Neural cell (in vitro differentiated cells): ENCODE data around the gene ZNF808. TPM values are rescaled to one million over a fixed set of nuclear protein-coding genes. Genes with fewer than 3 reads are reported as not detected.
"Not testable (repeated sequence)": the region's sequence is repeated elsewhere in the genome, so short reads cannot be mapped to it uniquely, and the experiment has no call there.

Experiments
- H2AFZ ChIP-seq: fragments of 200-600, 300-800 bp; sonication (generic), shearing (Covaris generic); 2 replicates; pipeline ENCODE4 v1.6.0; 2014; ENCODE audit warnings: low read depth, mild to moderate bottlenecking, antibody characterized with exemption, low read length, moderate library complexity
- H3F3A ChIP-seq: fragments of 200-600 bp; shearing (Covaris generic); 2 replicates; pipeline ENCODE4 v1.6.1; 2016; ENCODE audit warnings: mild to moderate bottlenecking, moderate library complexity, mixed read lengths, antibody characterized with exemption, low read length; ENCODE audit not compliant: insufficient read depth, poor library complexity, severe bottlenecking
- H3K27ac ChIP-seq: fragments of 200-600, 300-800 bp; sonication (generic), shearing (Covaris generic); 2 replicates; pipeline ENCODE4 v1.5.1; 2014; ENCODE audit warnings: mild to moderate bottlenecking, low read length, moderate library complexity
- H3K27me3 ChIP-seq: fragments of 300-800, 200-600 bp; sonication (generic), shearing (Covaris generic); 2 replicates; pipeline ENCODE4 v1.6.0; 2014; ENCODE audit warnings: mild to moderate bottlenecking, low read depth, low read length, moderate library complexity; ENCODE audit not compliant: insufficient read depth
- H3K36me3 ChIP-seq: fragments of 300-800, 200-600 bp; sonication (generic), shearing (Covaris generic); 2 replicates; pipeline ENCODE4 v1.5.1; 2014; ENCODE audit warnings: mild to moderate bottlenecking, antibody characterized with exemption, low read length, moderate library complexity; ENCODE audit not compliant: insufficient read depth
- H3K4me2 ChIP-seq: fragments of 300-800, 200-600 bp; sonication (generic), shearing (Covaris generic); 2 replicates; pipeline ENCODE4 v1.6.0; 2014; ENCODE audit warnings: mild to moderate bottlenecking, low read length
- H3K4me3 ChIP-seq: fragments of 300-800, 200-600 bp; sonication (generic), shearing (Covaris generic); 2 replicates; pipeline ENCODE4 v1.5.1; 2014; ENCODE audit warnings: mild to moderate bottlenecking, low read length, moderate library complexity
- H3K79me2 ChIP-seq: fragments of 200-600 bp; shearing (Covaris generic); replicated peaks from 2 replicates; pipeline ENCODE4 v1.6.0; 2014; ENCODE audit warnings: mild to moderate bottlenecking, low read length, moderate library complexity; ENCODE audit not compliant: insufficient read depth
- H3K9ac ChIP-seq: fragments of 300-800, 200-600 bp; sonication (generic), shearing (Covaris generic); 2 replicates; pipeline ENCODE4 v1.6.1; 2016; ENCODE audit warnings: mild to moderate bottlenecking, low read length, mixed read lengths
- H3K9me2 ChIP-seq: fragments of 200-600 bp; shearing (Covaris generic); 2 replicates; pipeline ENCODE4 v1.6.1; 2016; ENCODE audit warnings: mild to moderate bottlenecking, low read length, mixed read lengths; ENCODE audit not compliant: insufficient read depth
- H3K9me3 ChIP-seq: fragments of 200-600, 300-800 bp; sonication (generic), shearing (Covaris generic); 2 replicates; pipeline ENCODE4 v1.6.1; 2016; ENCODE audit warnings: mild to moderate bottlenecking, mixed run types, low read length, moderate library complexity, mixed read lengths
- H4K20me1 ChIP-seq: fragments of 200-600 bp; shearing (Covaris generic); 2 replicates; pipeline ENCODE4 v1.6.1; 2016; ENCODE audit warnings: mild to moderate bottlenecking, mixed run types; ENCODE audit not compliant: insufficient read depth
- EP300 ChIP-seq: fragments of 450-650 bp; conservative IDR thresholded peaks from 2 replicates; pipeline ENCODE4 v1.6.1; 2014; ENCODE audit warnings: antibody characterized with exemption, mild to moderate bottlenecking, moderate library complexity; ENCODE audit not compliant: poor library complexity, severe bottlenecking
- EZH2 ChIP-seq: fragments of 200-600, 300-800 bp; shearing (Covaris generic), sonication (generic); IDR thresholded peaks from 2 replicates; pipeline ENCODE4 v1.6.1; 2014; ENCODE audit warnings: antibody characterized with exemption, low read length, borderline replicate concordance, mild to moderate bottlenecking; ENCODE audit not compliant: insufficient read depth, poor library complexity, severe bottlenecking
- MXI1 ChIP-seq: fragments of 450-650 bp; conservative IDR thresholded peaks from 2 replicates; pipeline ENCODE4 v1.6.1; 2014; ENCODE audit warnings: antibody characterized with exemption, mild to moderate bottlenecking; ENCODE audit not compliant: poor library complexity, severe bottlenecking
- POLR2AphosphoS5 ChIP-seq: IDR thresholded peaks from 2 replicates; pipeline ENCODE4 v1.6.1; 2012
- RAD21 ChIP-seq: fragments of 450-650 bp; conservative IDR thresholded peaks from 2 replicates; pipeline ENCODE4 v1.6.1; 2014; ENCODE audit warnings: antibody characterized with exemption, mild to moderate bottlenecking, moderate library complexity
- SMC3 ChIP-seq: fragments of 450-650 bp; conservative IDR thresholded peaks from 2 replicates; pipeline ENCODE4 v1.6.1; 2014; ENCODE audit warnings: antibody characterized with exemption, mild to moderate bottlenecking, moderate library complexity; ENCODE audit not compliant: poor library complexity
- TAF1 ChIP-seq: IDR thresholded peaks from 2 replicates; pipeline ENCODE4 v1.6.1; 2012; ENCODE audit warnings: low read depth
- polyA plus RNA-seq: library from polyadenylated mRNA; depleted of rRNA; stranded (reverse); fragments of >200 nt; gene quantifications from 2 replicates; pipeline ENCODE4 v1.2.3, GENCODE V29; 2014
- TF ChIP-seq, protein P1 (sequence below): IDR thresholded peaks from 2 replicates; pipeline ENCODE4 v1.6.1; 2012; ENCODE audit warnings: borderline replicate concordance
- TF ChIP-seq, protein P2 (sequence below): fragments of 450-650 bp; IDR thresholded peaks from 2 replicates; pipeline ENCODE4 v1.5.1; 2014; ENCODE audit warnings: antibody characterized with exemption, mild to moderate bottlenecking, moderate library complexity; ENCODE audit not compliant: poor library complexity, severe bottlenecking

ZNF808 gene
- polyA plus RNA-seq, 1 donor from 2014 or later, result 6.5 TPM

DNA sequence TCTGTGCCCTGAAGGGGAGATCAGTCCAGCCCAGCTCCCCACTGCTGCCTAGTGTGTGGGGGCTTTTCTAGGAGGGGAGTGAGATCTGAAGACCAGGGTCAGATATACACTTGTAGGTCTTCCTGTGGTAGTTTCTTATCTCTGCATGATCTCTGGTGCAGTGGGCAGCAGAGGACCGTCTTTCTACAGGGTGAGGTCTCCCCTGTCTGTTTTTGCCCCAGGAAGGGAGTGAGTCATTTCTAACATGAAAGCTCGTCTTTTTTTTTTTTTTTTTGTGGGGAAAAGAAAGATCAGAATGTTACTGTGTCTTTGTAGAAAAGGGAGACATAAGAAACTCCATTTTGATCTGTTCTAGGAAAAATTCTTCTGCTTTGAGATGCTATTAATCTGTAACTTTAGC, 8.8 kb upstream of the ZNF808 start:
- Histone ChIP-seq H2AFZ (no peak overlapping the region), H4K20me1 (no peaks in the 10 kb centered on the region), H3K36me3 (no peaks in the 10 kb centered on the region), H3K9ac (no peak overlapping the region), H3K4me2 (no peak overlapping the region), H3K27me3 (no peaks in the 10 kb centered on the region), H3K4me3 (no peak overlapping the region), H3K27ac (no peak overlapping the region), H3K79me2 (no peaks in the 10 kb centered on the region), H3K9me3 (no peaks in the 10 kb centered on the region), H3F3A (no peaks in the 10 kb centered on the region), H3K9me2 (no peaks in the 10 kb centered on the region)
- no peak for TF ChIP-seq SMC3
- no peak for TF ChIP-seq TAF1
- no peak for TF ChIP-seq POLR2AphosphoS5
- TF ChIP-seq, protein P1, sequence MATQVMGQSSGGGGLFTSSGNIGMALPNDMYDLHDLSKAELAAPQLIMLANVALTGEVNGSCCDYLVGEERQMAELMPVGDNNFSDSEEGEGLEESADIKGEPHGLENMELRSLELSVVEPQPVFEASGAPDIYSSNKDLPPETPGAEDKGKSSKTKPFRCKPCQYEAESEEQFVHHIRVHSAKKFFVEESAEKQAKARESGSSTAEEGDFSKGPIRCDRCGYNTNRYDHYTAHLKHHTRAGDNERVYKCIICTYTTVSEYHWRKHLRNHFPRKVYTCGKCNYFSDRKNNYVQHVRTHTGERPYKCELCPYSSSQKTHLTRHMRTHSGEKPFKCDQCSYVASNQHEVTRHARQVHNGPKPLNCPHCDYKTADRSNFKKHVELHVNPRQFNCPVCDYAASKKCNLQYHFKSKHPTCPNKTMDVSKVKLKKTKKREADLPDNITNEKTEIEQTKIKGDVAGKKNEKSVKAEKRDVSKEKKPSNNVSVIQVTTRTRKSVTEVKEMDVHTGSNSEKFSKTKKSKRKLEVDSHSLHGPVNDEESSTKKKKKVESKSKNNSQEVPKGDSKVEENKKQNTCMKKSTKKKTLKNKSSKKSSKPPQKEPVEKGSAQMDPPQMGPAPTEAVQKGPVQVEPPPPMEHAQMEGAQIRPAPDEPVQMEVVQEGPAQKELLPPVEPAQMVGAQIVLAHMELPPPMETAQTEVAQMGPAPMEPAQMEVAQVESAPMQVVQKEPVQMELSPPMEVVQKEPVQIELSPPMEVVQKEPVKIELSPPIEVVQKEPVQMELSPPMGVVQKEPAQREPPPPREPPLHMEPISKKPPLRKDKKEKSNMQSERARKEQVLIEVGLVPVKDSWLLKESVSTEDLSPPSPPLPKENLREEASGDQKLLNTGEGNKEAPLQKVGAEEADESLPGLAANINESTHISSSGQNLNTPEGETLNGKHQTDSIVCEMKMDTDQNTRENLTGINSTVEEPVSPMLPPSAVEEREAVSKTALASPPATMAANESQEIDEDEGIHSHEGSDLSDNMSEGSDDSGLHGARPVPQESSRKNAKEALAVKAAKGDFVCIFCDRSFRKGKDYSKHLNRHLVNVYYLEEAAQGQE, result no peak
- TF ChIP-seq, protein P2, sequence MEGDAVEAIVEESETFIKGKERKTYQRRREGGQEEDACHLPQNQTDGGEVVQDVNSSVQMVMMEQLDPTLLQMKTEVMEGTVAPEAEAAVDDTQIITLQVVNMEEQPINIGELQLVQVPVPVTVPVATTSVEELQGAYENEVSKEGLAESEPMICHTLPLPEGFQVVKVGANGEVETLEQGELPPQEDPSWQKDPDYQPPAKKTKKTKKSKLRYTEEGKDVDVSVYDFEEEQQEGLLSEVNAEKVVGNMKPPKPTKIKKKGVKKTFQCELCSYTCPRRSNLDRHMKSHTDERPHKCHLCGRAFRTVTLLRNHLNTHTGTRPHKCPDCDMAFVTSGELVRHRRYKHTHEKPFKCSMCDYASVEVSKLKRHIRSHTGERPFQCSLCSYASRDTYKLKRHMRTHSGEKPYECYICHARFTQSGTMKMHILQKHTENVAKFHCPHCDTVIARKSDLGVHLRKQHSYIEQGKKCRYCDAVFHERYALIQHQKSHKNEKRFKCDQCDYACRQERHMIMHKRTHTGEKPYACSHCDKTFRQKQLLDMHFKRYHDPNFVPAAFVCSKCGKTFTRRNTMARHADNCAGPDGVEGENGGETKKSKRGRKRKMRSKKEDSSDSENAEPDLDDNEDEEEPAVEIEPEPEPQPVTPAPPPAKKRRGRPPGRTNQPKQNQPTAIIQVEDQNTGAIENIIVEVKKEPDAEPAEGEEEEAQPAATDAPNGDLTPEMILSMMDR, result no peak
- TF ChIP-seq RAD21, result no peak
- no peak for TF ChIP-seq EZH2
- TF ChIP-seq MXI1, result no peak
- no peak for TF ChIP-seq EP300

DNA sequence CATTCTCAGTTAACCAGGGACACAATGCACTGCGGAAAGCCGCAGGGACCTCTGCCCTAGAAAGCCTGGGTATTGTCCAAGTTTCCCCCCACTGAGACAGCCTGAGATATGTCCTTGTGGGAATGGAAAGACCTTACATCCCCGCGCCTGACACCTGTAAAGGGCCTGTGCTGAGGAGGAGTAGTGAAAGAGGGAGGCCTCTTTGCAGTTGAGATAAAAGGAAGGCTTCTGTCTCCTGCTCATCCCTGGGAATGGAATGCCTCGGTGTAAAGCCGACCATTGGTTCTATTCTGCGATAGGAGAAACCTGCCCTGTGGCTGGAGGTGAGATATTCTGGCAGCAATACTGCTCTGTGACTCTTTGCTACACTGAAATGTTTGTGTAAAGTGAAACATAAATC, 8.3 kb upstream of the ZNF808 start:
- not testable (repeated sequence) for H3K9me3 ChIP-seq, H3K79me2 ChIP-seq, H3K9me2 ChIP-seq, H3K9ac ChIP-seq, H3K4me3 ChIP-seq, H3K27ac ChIP-seq, H3K27me3 ChIP-seq, H3K4me2 ChIP-seq, H3F3A ChIP-seq, H2AFZ ChIP-seq, H4K20me1 ChIP-seq, H3K36me3 ChIP-seq

DNA sequence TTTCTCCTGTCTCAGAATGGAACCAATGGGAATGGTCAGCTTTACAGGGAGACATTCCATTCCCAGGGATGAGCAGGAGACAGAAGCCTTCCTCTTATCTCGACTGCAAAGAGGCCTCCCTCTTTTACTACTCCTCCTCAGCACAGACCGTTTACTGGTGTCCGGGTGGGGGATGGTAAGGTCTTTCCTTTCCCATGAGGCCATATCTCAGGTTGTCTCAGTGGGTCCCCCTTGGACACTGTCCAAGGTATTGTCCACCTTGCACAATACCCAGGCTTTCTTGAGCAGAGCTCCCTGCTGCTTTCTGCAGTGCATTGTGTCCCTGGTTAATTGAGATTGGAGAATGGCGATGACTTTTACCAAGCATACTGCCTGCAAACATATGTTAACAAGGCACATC, 7.5 kb upstream of the ZNF808 start:
- TF ChIP-seq EP300 (no peak), POLR2AphosphoS5 (no peak), SMC3 (no peak), MXI1 (no peak), EZH2 (no peak), TAF1 (no peak), RAD21 (no peak)
- TF ChIP-seq, protein P1, result no peak
- TF ChIP-seq, protein P2, result no peak
- H4K20me1 ChIP-seq, result no peaks in the 10 kb centered on the region
- H3K9me2 ChIP-seq, result no peaks in the 10 kb centered on the region
- no peaks in the 10 kb centered on the region for H3K27me3 ChIP-seq
- no peaks in the 10 kb centered on the region for H3F3A ChIP-seq
- no peak overlapping the region for H2AFZ ChIP-seq
- H3K36me3 ChIP-seq, result no peaks in the 10 kb centered on the region
- no peak overlapping the region for H3K27ac ChIP-seq
- no peaks in the 10 kb centered on the region for H3K79me2 ChIP-seq
- no peak overlapping the region for H3K4me3 ChIP-seq
- H3K9ac ChIP-seq, result no peak overlapping the region
- H3K9me3 ChIP-seq, result no peaks in the 10 kb centered on the region
- no peak overlapping the region for H3K4me2 ChIP-seq
